Breast epithelium (tissue), 4 donors: ENCODE measurements around the gene SORL1. TPM values are rescaled to one million over a fixed set of nuclear protein-coding genes. Genes with fewer than 3 reads are reported as not detected.
A peak's percentile ranks its signal among the peaks of the same experiment; 100 is the strongest.

ENCODE experiments used
- DNase-seq, 2 donors: peaks; one replicate each; pipeline ENCODE4 v3.0.0-alpha.2; 2019; ENCODE audit warnings: low spot score in 2 of 2
- H3K27ac ChIP-seq, 2 donors: fragments of 200-600 bp; sonication (generic) in 1 of 2; one replicate each; pipeline ENCODE4 v1.5.1; 2016 to 2019; ENCODE audit warnings: mild to moderate bottlenecking in 1 of 2
- H3K27me3 ChIP-seq, 2 donors: fragments of 200-600 bp; sonication (generic) in 1 of 2; one replicate each; pipeline versions ENCODE4 v1.5.1 to v1.6.0; 2017 to 2019; ENCODE audit warnings: control low read depth in 1 of 2, mild to moderate bottlenecking in 1 of 2
- H3K36me3 ChIP-seq: fragments of 200-600 bp; one replicate; pipeline ENCODE4 v1.5.1; 2019
- H3K4me1 ChIP-seq, 2 donors: fragments of 200-600 bp; sonication (generic); one replicate each; pipeline ENCODE4 v1.5.1; 2016 to 2019; ENCODE audit warnings: control low read depth in 1 of 2
- H3K4me3 ChIP-seq, 3 donors: fragments of 200-600 bp; sonication (generic); 1 replicate in 2 of 3; 2 replicates in 1 of 3; pipeline ENCODE4 v1.5.1; 2016 to 2019; ENCODE audit warnings: mild to moderate bottlenecking in 3 of 3, moderate library complexity in 2 of 3
- H3K9me3 ChIP-seq, 2 donors: fragments of 200-600 bp; sonication (generic) in 1 of 2; one replicate each; pipeline ENCODE4 v1.5.1; 2016 to 2019; ENCODE audit warnings: control low read depth in 1 of 2
- CTCF ChIP-seq, 3 donors: fragments of 450-650 bp; IDR thresholded peaks; one replicate each; pipeline ENCODE4 v1.5.1; 2016 to 2017; ENCODE audit warnings: antibody characterized with exemption in 3 of 3, mild to moderate bottlenecking in 3 of 3, moderate library complexity in 3 of 3
- POLR2A ChIP-seq: fragments of 450-650 bp; IDR thresholded peaks from one replicate; pipeline ENCODE4 v1.6.1; 2016; ENCODE audit warnings: antibody characterized with exemption, mild to moderate bottlenecking, moderate library complexity
- POLR2AphosphoS5 ChIP-seq, 3 donors: sonication (generic); formaldehyde crosslinking; IDR thresholded peaks; one replicate each; pipeline ENCODE4 v1.6.1; 2017; ENCODE audit warnings: antibody characterized with exemption in 3 of 3
- intact Hi-C: fragments of 100-400 bp; cut with DNase I; formaldehyde crosslinking; loops from one replicate; pipeline ENCODE4 v1.15.1; 2023; ENCODE audit warnings: low total_unique reads
- total RNA-seq, 3 donors: library from RNA; depleted of rRNA; stranded (reverse); fragments of >200 nt; gene quantifications; one replicate each; pipeline ENCODE4 v1.1.0, GENCODE V29; 2016

Gene SORL1
- total RNA-seq, 3 donors from 2014 or later: 3.5 to 64.0 (median 50.8) TPM

GRCh38 chr11:121670266-121670665, 218.2 kb downstream of the SORL1 start:
- Histone ChIP-seq H3K27ac (peak overlapping the region; percentile 75 to 87), H3K36me3 (no peaks in the 10 kb centered on the region), H3K27me3 (no peaks in the 10 kb centered on the region), H3K9me3 (no peaks in the 10 kb centered on the region), H3K4me1 (peaks cover 4 to 12% of the 10 kb centered on the region in 2 donors), H3K4me3 (peak overlapping the region in 2 of 3 donors; percentile 32 to 55)
- intact Hi-C loops: no loop called here
- no peak for TF ChIP-seq POLR2A
- TF ChIP-seq POLR2AphosphoS5 (IDR thresholded peaks at IDR 0.05): no peak
- TF ChIP-seq CTCF (IDR thresholded peaks at IDR 0.05): no peak
- DNase-seq: no peak

DNA sequence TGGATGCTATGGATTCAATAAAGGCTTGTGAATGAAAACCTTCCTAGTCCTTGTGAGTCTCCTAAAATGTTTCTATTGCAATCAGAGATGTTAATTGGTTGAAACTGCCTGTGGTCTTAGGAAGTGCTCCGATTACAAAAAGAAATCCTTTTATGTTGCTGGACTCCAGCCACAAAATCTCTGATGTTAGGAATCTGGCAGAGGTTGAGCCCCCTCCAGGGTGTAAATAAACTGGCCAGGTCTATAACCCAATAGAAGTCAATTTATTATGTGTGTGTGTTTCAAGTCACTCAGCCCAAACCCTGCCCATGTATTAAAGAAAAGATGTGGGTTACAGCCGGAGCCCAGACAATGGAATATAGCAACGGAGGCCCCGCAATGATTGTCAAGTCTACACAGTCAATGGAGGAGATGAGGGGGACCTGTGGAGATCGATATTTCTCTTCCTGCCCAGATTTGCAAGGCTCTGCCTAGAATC, 218.7 kb downstream of the SORL1 start:
- Histone ChIP-seq H3K9me3 (no peaks in the 10 kb centered on the region), H3K27ac (peak overlapping the region; percentile 75 to 87), H3K4me1 (peaks cover 4 to 12% of the 10 kb centered on the region in 2 donors), H3K27me3 (no peaks in the 10 kb centered on the region), H3K36me3 (no peaks in the 10 kb centered on the region), H3K4me3 (peak overlapping the region in 2 of 3 donors; percentile 32 to 55)
- DNase-seq: no peak
- intact Hi-C loops: no loop called here
- no peak for TF ChIP-seq POLR2A
- TF ChIP-seq CTCF (IDR thresholded peaks at IDR 0.05): no peak
- no peak for TF ChIP-seq POLR2AphosphoS5 (IDR thresholded peaks at IDR 0.05)

GRCh38 chr11:121671283-121672168, 219.4 kb downstream of the SORL1 start:
- no peak for DNase-seq
- peaks cover 4 to 12% of the 10 kb centered on the region in 2 donors for H3K4me1 ChIP-seq
- H3K36me3 ChIP-seq: no peaks in the 10 kb centered on the region
- H3K9me3 ChIP-seq: no peaks in the 10 kb centered on the region
- H3K27ac ChIP-seq: peak overlapping the region; percentile 75 to 87
- H3K4me3 ChIP-seq: peak overlapping the region in 2 of 3 donors; percentile 32 to 55
- H3K27me3 ChIP-seq: no peaks in the 10 kb centered on the region
- intact Hi-C loops: no loop called here
- TF ChIP-seq POLR2AphosphoS5 (IDR thresholded peaks at IDR 0.05) (peak in 1 of 3 donors; percentile 18), POLR2A (no peak), CTCF (IDR thresholded peaks at IDR 0.05) (no peak)

GRCh38 chr11:121672630-121673487, 220.7 kb downstream of the SORL1 start:
- DNase-seq: no peak
- H3K4me3 ChIP-seq: no peak overlapping the region

More at GRCh38 chr11:121672630-121673487, 220.7 kb downstream of the SORL1 start:
- no peaks in the 10 kb centered on the region for H3K27me3 ChIP-seq
- no peaks in the 10 kb centered on the region for H3K36me3 ChIP-seq
- no peaks in the 10 kb centered on the region for H3K9me3 ChIP-seq
- peak overlapping the region; percentile 66 to 75 for H3K27ac ChIP-seq
- TF ChIP-seq CTCF (IDR thresholded peaks at IDR 0.05) (no peak), POLR2A (no peak), POLR2AphosphoS5 (IDR thresholded peaks at IDR 0.05) (no peak)
- intact Hi-C loops: no loop called here
- peaks cover 4 to 12% of the 10 kb centered on the region in 2 donors for H3K4me1 ChIP-seq
